Measurements from ENCODE around the gene TOR4A. TPM values are rescaled to one million over a fixed set of nuclear protein-coding genes. Genes with fewer than 3 reads are reported as not detected.
A peak's percentile ranks its signal among the peaks of the same experiment; 100 is the strongest.

Gene TOR4A
- total and polyA plus RNA-seq, 10 of the 15 experiments (the other 5 are each of a cell fraction or from before 2014, with no cell fraction given), result 2.0 to 19.9 (median 3.7) TPM

DNA sequence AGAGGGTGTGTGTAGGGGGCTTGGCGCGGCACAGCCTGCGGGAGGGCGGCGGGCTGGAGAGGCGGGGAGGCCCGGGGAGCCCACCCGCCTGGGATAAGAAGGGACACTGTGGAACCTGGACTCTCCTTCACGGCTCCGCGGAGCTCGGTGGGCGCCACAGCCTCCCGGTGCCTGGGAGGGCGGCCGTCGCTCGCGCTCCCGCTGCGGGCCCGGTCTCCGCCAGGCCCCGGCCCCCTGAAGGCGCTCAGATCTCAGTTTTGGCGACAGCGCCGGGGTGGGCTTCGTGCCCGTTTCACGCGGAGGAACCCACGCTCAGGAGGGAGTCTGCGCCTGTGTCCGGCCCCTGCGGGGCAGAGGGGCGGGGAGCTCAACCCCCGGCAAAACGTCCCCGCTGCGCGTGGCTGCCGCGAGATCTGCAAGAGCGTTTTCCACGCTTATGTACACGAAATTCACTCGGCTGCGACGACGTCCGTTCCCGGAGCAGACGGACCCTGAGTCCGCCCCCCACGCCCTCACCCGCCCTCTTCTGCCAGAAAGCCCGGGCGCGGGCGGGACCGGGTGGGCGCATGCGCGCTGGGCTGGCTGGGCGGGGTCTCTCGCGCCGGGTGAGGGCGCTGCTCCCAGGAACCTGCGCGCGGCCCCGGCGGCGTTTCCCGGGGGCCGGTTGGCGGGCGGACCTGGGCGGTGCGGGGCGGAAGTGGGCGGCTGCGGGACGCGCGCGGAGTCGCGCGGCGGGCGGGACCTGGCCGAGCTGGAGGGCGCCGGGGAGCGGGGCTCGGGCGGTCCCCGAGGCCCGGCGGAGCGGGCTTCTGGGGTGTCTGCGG is 22.7 kb upstream of the TOR4A start, which contains the start of gene NELFB (continued):
- TF ChIP-seq TCF3 (IDR thresholded peaks at IDR 0.05; ENCODE audit: borderline replicate concordance, insufficient read depth, low read depth, low read length), result peak; percentile 79
- TF ChIP-seq ZSCAN29 (IDR thresholded peaks at IDR 0.05), result peak; percentile 85
- TF ChIP-seq ZNF384 (IDR thresholded peaks at IDR 0.05; ENCODE audit: borderline replicate concordance, low read depth, low read length), result no peak
- TF ChIP-seq MTA2 (IDR thresholded peaks at IDR 0.05; ENCODE audit: low read depth), result no peak
- TF ChIP-seq, protein P1, sequence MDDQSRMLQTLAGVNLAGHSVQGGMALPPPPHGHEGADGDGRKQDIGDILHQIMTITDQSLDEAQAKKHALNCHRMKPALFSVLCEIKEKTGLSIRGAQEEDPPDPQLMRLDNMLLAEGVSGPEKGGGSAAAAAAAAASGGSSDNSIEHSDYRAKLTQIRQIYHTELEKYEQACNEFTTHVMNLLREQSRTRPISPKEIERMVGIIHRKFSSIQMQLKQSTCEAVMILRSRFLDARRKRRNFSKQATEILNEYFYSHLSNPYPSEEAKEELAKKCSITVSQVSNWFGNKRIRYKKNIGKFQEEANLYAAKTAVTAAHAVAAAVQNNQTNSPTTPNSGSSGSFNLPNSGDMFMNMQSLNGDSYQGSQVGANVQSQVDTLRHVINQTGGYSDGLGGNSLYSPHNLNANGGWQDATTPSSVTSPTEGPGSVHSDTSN (IDR thresholded peaks at IDR 0.05; ENCODE audit: insufficient replicate concordance, low read depth, low read length), result no peak
- TF ChIP-seq PML (IDR thresholded peaks at IDR 0.05; ENCODE audit: low read length), result no peak
- TF ChIP-seq, protein P2, sequence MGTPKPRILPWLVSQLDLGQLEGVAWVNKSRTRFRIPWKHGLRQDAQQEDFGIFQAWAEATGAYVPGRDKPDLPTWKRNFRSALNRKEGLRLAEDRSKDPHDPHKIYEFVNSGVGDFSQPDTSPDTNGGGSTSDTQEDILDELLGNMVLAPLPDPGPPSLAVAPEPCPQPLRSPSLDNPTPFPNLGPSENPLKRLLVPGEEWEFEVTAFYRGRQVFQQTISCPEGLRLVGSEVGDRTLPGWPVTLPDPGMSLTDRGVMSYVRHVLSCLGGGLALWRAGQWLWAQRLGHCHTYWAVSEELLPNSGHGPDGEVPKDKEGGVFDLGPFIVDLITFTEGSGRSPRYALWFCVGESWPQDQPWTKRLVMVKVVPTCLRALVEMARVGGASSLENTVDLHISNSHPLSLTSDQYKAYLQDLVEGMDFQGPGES (IDR thresholded peaks at IDR 0.05), result peak; percentile 55; the same call in 1 of the 2 replicates
- TF ChIP-seq, protein P3, sequence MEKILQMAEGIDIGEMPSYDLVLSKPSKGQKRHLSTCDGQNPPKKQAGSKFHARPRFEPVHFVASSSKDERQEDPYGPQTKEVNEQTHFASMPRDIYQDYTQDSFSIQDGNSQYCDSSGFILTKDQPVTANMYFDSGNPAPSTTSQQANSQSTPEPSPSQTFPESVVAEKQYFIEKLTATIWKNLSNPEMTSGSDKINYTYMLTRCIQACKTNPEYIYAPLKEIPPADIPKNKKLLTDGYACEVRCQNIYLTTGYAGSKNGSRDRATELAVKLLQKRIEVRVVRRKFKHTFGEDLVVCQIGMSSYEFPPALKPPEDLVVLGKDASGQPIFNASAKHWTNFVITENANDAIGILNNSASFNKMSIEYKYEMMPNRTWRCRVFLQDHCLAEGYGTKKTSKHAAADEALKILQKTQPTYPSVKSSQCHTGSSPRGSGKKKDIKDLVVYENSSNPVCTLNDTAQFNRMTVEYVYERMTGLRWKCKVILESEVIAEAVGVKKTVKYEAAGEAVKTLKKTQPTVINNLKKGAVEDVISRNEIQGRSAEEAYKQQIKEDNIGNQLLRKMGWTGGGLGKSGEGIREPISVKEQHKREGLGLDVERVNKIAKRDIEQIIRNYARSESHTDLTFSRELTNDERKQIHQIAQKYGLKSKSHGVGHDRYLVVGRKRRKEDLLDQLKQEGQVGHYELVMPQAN (conservative IDR thresholded peaks at IDR 0.05), result peak; percentile 78
- peak; percentile 78 for TF ChIP-seq POLR2A (IDR thresholded peaks at IDR 0.05; ENCODE audit: low read depth, low read length)
- TF ChIP-seq SIN3A (IDR thresholded peaks at IDR 0.05; ENCODE audit: low read depth, low read length), result peak; percentile 83
- no peak for TF ChIP-seq ZNF622 (IDR thresholded peaks at IDR 0.05)
- TF ChIP-seq, protein P4, sequence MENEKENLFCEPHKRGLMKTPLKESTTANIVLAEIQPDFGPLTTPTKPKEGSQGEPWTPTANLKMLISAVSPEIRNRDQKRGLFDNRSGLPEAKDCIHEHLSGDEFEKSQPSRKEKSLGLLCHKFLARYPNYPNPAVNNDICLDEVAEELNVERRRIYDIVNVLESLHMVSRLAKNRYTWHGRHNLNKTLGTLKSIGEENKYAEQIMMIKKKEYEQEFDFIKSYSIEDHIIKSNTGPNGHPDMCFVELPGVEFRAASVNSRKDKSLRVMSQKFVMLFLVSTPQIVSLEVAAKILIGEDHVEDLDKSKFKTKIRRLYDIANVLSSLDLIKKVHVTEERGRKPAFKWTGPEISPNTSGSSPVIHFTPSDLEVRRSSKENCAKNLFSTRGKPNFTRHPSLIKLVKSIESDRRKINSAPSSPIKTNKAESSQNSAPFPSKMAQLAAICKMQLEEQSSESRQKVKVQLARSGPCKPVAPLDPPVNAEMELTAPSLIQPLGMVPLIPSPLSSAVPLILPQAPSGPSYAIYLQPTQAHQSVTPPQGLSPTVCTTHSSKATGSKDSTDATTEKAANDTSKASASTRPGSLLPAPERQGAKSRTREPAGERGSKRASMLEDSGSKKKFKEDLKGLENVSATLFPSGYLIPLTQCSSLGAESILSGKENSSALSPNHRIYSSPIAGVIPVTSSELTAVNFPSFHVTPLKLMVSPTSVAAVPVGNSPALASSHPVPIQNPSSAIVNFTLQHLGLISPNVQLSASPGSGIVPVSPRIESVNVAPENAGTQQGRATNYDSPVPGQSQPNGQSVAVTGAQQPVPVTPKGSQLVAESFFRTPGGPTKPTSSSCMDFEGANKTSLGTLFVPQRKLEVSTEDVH (IDR thresholded peaks at IDR 0.05; ENCODE audit: low read depth, partially characterized antibody), result no peak
- TF ChIP-seq NFYB (IDR thresholded peaks at IDR 0.05; ENCODE audit: insufficient read depth, low read depth, low read length), result no peak
- TF ChIP-seq SMARCA5 (IDR thresholded peaks at IDR 0.05), result peak; percentile 65; the same call in 1 of the 2 replicates
- no peak for TF ChIP-seq MYB (IDR thresholded peaks at IDR 0.05; ENCODE audit: borderline replicate concordance, low read depth, low read length)
- TF ChIP-seq PAX5 (IDR thresholded peaks at IDR 0.05; ENCODE audit: borderline replicate concordance, low read depth, low read length), result peak; percentile 26; the same call in 1 of the 2 replicates
- TF ChIP-seq TCF12 (IDR thresholded peaks at IDR 0.05; ENCODE audit: low read depth, low read length), result peak; percentile 66; the same call in 1 of the 2 replicates
- TF ChIP-seq HDAC2 (IDR thresholded peaks at IDR 0.05), result no peak
- peak; percentile 45 to 92; a peak in 3 of 4 replicates for TF ChIP-seq SRF (IDR thresholded peaks at IDR 0.05; ENCODE audit: low read depth in 2 of 2, low read length in 2 of 2)
- no peak for TF ChIP-seq ZBED1 (IDR thresholded peaks at IDR 0.05; ENCODE audit: borderline replicate concordance)

Data from GM12878 (cell line).